ENCODE results near the gene C1orf21.

The C1orf21 gene

GRCh38 chr1:184387476-184388318 is 868 bp downstream of the C1orf21 start:
- no peak for DNase-seq

GRCh38 chr1:184388319-184388889 is 1.6 kb downstream of the C1orf21 start:
- no peak for DNase-seq

- DNase-seq = no peak
Measured at GRCh38 chr1:184388971-184389370, 2.1 kb downstream of the C1orf21 start.

- DNase-seq = no peak
Measured at GRCh38 chr1:184389446-184389845, 2.6 kb downstream of the C1orf21 start.

GRCh38 chr1:184390889-184391288 is 4.1 kb downstream of the C1orf21 start:
- DNase-seq = no peak

- DNase-seq = no peak
Measured at GRCh38 chr1:184392067-184392466, 5.2 kb downstream of the C1orf21 start.

- DNase-seq = no peak
Measured at GRCh38 chr1:184392779-184393522, 6.1 kb downstream of the C1orf21 start.

GRCh38 chr1:184393962-184394361 is 7.1 kb downstream of the C1orf21 start:
- DNase-seq = no peak

GRCh38 chr1:184395370-184395769 is 8.5 kb downstream of the C1orf21 start:
- no peak for DNase-seq

GRCh38 chr1:184395937-184396480 is 9.2 kb downstream of the C1orf21 start:
- DNase-seq = no peak

GRCh38 chr1:184399192-184399847 is 12.5 kb downstream of the C1orf21 start:
- no peak for DNase-seq

GRCh38 chr1:184403961-184404726 is 17.3 kb downstream of the C1orf21 start:
- no peak for DNase-seq

- DNase-seq = no peak
Measured at GRCh38 chr1:184404727-184405027, 17.8 kb downstream of the C1orf21 start.

GRCh38 chr1:184405094-184405800 is 18.4 kb downstream of the C1orf21 start:
- DNase-seq = no peak

GRCh38 chr1:184405801-184406142 is 18.9 kb downstream of the C1orf21 start:
- DNase-seq = no peak

GRCh38 chr1:184406479-184406878 is 19.6 kb downstream of the C1orf21 start:
- no peak for DNase-seq

- DNase-seq = no peak
Measured at GRCh38 chr1:184407816-184408510, 21.1 kb downstream of the C1orf21 start.

- DNase-seq = no peak
Measured at GRCh38 chr1:184408580-184408979, 21.8 kb downstream of the C1orf21 start.

GRCh38 chr1:184409011-184409410 is 22.2 kb downstream of the C1orf21 start:
- DNase-seq = no peak

GRCh38 chr1:184412472-184412871 is 25.6 kb downstream of the C1orf21 start:
- DNase-seq = no peak

- DNase-seq = no peak
Measured at GRCh38 chr1:184416481-184416880, 29.7 kb downstream of the C1orf21 start.
